ENCODE measurements around the gene SSUH2. TPM values are rescaled to one million over a fixed set of nuclear protein-coding genes. Genes with fewer than 3 reads are reported as not detected.

SSUH2 gene
- total RNA-seq, 1 donor from 2014 or later, result 1.1 TPM

DNA sequence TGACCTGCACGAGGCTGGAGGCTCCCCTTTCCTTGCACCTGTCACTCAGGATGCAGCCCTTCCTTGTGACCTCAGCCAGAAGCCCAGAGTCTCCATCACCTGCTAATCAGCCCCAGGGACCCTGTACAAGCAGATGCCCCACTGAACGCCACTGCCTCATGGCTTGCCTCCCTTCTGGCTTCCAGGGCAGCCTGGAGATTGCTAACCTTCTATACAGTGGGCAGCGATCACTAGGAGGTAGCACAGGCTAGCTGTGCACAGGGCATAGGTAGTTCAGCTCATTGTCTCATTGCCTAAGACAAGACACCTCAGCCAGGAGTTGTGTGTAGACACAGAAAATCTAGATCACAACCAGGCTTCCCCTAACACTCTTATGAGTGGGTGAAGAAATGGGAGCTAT lies 49.3 kb downstream of the SSUH2 start:
- DNase-seq, result no peak
- H3K4me1 ChIP-seq, result peaks cover 44% of the 10 kb centered on the region
- H3K9me3 ChIP-seq (replicated peaks), result no peaks in the 10 kb centered on the region
- no peaks in the 10 kb centered on the region for H3K36me3 ChIP-seq
- TF ChIP-seq, protein P1, sequence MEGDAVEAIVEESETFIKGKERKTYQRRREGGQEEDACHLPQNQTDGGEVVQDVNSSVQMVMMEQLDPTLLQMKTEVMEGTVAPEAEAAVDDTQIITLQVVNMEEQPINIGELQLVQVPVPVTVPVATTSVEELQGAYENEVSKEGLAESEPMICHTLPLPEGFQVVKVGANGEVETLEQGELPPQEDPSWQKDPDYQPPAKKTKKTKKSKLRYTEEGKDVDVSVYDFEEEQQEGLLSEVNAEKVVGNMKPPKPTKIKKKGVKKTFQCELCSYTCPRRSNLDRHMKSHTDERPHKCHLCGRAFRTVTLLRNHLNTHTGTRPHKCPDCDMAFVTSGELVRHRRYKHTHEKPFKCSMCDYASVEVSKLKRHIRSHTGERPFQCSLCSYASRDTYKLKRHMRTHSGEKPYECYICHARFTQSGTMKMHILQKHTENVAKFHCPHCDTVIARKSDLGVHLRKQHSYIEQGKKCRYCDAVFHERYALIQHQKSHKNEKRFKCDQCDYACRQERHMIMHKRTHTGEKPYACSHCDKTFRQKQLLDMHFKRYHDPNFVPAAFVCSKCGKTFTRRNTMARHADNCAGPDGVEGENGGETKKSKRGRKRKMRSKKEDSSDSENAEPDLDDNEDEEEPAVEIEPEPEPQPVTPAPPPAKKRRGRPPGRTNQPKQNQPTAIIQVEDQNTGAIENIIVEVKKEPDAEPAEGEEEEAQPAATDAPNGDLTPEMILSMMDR (IDR thresholded peaks at IDR 0.05; ENCODE audit: borderline replicate concordance), result no peak
- no peaks in the 10 kb centered on the region for H3K27me3 ChIP-seq (ENCODE audit: low read depth)
- H3K27ac ChIP-seq (replicated peaks), result peak overlapping the region; percentile 30
- intact Hi-C loops (cut with micrococcal nuclease), result no loop called here
- H3K4me3 ChIP-seq, result no peak overlapping the region

DNA sequence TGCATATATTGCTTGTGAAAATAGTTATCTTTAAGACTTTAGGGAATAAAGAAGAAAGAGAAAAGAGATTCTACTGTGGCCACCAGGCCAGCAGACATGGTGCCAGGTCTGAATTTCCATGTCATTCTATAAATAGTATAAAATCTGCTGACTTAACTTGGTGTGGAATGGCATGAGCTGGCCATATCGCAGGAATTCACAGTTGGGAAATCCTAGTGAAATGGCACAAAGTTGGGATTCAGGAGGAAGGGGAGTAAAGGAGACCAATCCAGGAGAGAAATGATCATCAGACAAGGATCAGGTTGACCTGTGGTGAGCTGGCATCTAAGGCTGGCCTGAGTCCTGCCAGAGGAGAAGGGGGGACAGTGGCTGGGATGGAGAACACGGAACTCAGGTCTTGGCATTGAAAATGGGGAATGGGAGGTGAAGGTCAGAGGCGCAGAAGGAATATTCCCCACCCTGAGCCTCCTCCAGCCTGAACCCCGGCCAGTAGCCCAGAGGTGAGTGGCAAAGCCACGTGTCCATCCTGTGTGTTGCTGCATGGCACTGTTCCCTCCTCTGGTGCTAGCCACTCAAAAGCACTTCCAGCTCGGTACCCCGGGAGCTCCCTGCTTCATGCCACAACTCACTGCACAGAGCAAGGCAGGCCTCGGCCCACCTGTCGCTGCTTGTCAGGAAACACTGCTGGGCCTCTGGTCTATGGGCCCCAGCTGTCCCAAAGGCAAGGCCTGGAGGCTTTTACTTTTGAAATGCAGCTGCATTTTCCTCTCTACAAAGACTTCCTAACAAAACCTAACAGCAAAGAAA lies 51.4 kb downstream of the SSUH2 start:
- Histone ChIP-seq H3K4me3 (no peak overlapping the region), H3K4me1 (peaks cover 44% of the 10 kb centered on the region), H3K36me3 (no peaks in the 10 kb centered on the region), H3K27ac (replicated peaks) (peak overlapping the region; percentile 77), H3K27me3 (ENCODE audit: low read depth) (no peaks in the 10 kb centered on the region), H3K9me3 (replicated peaks) (no peaks in the 10 kb centered on the region)
- intact Hi-C loops (cut with micrococcal nuclease), result no loop called here
- no peak for DNase-seq
- TF ChIP-seq, protein P1 (IDR thresholded peaks at IDR 0.05; ENCODE audit: borderline replicate concordance), result no peak

DNA sequence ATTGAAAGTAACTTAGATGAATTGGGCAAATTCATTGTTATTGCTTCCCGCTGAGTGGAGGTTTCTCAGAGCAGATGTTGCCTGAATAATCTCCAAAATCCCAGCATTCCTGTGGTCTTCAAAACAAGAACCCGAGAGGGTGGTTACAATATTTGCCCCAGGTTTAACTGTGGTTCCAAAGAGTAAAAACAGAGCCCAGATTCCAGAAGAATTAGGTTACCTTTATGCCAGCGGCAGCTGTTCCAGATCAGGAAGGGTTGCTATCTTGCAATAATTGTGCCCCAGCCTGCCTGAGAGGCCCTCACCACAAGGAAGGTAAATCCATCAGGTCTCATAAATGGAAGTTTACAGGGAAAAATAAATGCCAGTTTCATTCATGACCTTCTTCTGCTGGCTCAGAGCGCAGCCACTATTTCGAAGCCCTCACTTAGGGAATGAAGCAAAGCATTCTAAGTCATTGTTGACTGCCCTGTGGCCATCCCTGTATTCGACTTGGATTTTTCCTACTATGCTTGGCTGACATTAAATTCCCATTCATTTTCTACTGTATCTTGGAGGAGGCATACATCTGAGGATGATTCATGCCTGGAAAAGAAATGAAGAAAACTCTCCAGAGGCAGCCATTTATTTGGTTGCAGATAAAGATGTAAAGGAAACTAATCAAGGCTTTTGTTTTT lies 54.6 kb downstream of the SSUH2 start:
- no peak overlapping the region for H3K27ac ChIP-seq (replicated peaks)
- intact Hi-C loops (cut with micrococcal nuclease), result no loop called here
- TF ChIP-seq, protein P1 (IDR thresholded peaks at IDR 0.05; ENCODE audit: borderline replicate concordance), result no peak

DNA sequence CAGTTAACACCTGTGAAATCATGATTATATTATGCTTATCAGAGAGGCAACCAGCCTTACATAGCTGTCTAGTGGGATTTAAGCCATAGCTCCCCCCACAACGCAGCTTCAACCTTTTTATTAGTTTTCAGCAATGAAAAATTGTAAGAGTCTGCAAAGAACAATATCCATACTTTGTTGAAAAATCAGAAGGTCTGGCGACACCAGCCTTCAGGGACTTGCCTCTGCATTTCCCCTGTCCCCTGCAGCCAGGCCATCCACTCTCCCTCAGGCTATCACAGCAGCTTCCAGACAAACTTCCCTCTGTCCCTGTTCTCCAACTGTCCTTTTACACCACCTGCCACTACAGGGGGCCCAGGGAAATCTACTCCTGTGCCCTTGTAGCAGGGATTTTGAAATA lies 59.9 kb downstream of the SSUH2 start:
- no peaks in the 10 kb centered on the region for H3K36me3 ChIP-seq
- intact Hi-C loops (cut with micrococcal nuclease), result no loop called here
- H3K27ac ChIP-seq (replicated peaks), result no peak overlapping the region

More for the DNA sequence above, 54.6 kb downstream of the SSUH2 start:
- no peaks in the 10 kb centered on the region for H3K27me3 ChIP-seq (ENCODE audit: low read depth)
- DNase-seq, result no peak
- H3K36me3 ChIP-seq, result no peaks in the 10 kb centered on the region
- H3K4me3 ChIP-seq, result no peak overlapping the region
- H3K9me3 ChIP-seq (replicated peaks), result no peaks in the 10 kb centered on the region
- peaks cover 22% of the 10 kb centered on the region for H3K4me1 ChIP-seq

DNA sequence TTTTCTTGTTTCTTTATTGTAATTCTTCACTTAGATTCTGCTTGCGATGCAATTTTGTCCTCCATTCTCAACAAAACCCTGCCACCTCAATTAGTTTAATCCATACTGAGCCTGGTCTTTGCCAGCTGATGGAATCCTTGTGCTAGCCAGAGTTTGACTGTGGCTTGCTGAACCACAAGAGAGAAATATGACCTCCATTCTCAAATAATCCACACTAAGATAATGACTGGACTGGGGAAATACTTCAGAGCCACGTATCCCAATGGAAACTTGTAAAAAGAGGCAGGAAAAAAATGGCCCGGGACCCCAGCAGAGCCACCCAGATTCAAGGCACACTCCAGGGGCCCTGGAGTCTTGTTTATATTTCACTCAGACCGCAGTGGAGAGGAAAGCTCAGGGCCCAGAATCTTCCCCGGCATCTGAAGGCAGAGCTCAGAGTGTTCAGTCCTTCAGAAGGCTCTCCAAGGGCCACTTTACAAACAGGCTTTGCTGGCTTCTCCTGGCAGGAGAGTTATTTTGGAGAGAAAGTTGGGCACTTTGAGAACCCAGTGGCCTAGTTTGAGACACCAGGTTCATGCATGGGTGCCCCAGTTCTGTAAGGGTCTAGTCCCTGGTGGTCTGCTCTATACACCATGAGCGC lies 62.7 kb downstream of the SSUH2 start:
- Histone ChIP-seq H3K27me3 (ENCODE audit: low read depth) (no peaks in the 10 kb centered on the region), H3K27ac (replicated peaks) (no peak overlapping the region), H3K36me3 (no peaks in the 10 kb centered on the region), H3K4me1 (no peaks in the 10 kb centered on the region), H3K4me3 (no peak overlapping the region), H3K9me3 (replicated peaks) (no peaks in the 10 kb centered on the region)
- intact Hi-C loops (cut with micrococcal nuclease), result no loop called here
- TF ChIP-seq, protein P1 (IDR thresholded peaks at IDR 0.05; ENCODE audit: borderline replicate concordance), result no peak
- DNase-seq, result no peak

More for the DNA sequence above, 59.9 kb downstream of the SSUH2 start:
- no peaks in the 10 kb centered on the region for H3K27me3 ChIP-seq (ENCODE audit: low read depth)
- H3K4me3 ChIP-seq, result no peak overlapping the region
- TF ChIP-seq, protein P1 (IDR thresholded peaks at IDR 0.05; ENCODE audit: borderline replicate concordance), result no peak
- no peak for DNase-seq
- no peaks in the 10 kb centered on the region for H3K9me3 ChIP-seq (replicated peaks)
- no peaks in the 10 kb centered on the region for H3K4me1 ChIP-seq

All from left ventricle myocardium inferior (tissue), 1 donor.